GM06990 (cell line): ENCODE measurements around the gene ZFAND3.
A peak's percentile ranks its signal among the peaks of the same experiment; 100 is the strongest.

Experiments used
- DNase-seq: peaks from one replicate; pipeline ENCODE4 v3.0.0-alpha.2; 2011; ENCODE audit not compliant: insufficient read length; ENCODE audit errors: extremely low read depth
- H3K27me3 ChIP-seq: replicated peaks from 2 replicates; pipeline ENCODE4 v1.6.0; 2011; ENCODE audit warnings: low read length; ENCODE audit not compliant: control insufficient read depth, insufficient read depth
- H3K36me3 ChIP-seq: 2 replicates; pipeline ENCODE4 v1.5.1; 2011; ENCODE audit warnings: low read length; ENCODE audit not compliant: control insufficient read depth, insufficient read depth
- H3K4me3 ChIP-seq: replicated peaks from 2 replicates; pipeline ENCODE4 v1.5.1; 2011; ENCODE audit warnings: low read depth, mild to moderate bottlenecking, control low read depth, low read length
- CTCF ChIP-seq: IDR thresholded peaks from 2 replicates; pipeline ENCODE4 v1.5.1; 2011; ENCODE audit warnings: low read length, control low read depth, mild to moderate bottlenecking, inconsistent platforms; ENCODE audit not compliant: insufficient read depth, poor library complexity, severe bottlenecking

ZFAND3 gene

GRCh38 chr6:37785002-37785662, 34.4 kb upstream of the ZFAND3 start:
- Histone ChIP-seq H3K4me3 (no peak overlapping the region), H3K27me3 (no peaks in the 10 kb centered on the region), H3K36me3 (no peaks in the 10 kb centered on the region)
- DNase-seq: no peak
- no peak for TF ChIP-seq CTCF

- no peaks in the 10 kb centered on the region for H3K36me3 ChIP-seq
- no peaks in the 10 kb centered on the region for H3K27me3 ChIP-seq
- H3K4me3 ChIP-seq: no peak overlapping the region
- DNase-seq: no peak
- no peak for TF ChIP-seq CTCF
Measured at GRCh38 chr6:37785663-37786270, 33.8 kb upstream of the ZFAND3 start.

- no peak for DNase-seq
- TF ChIP-seq CTCF: no peak
- H3K27me3 ChIP-seq: no peaks in the 10 kb centered on the region
- H3K36me3 ChIP-seq: no peaks in the 10 kb centered on the region
- no peak overlapping the region for H3K4me3 ChIP-seq
Measured at GRCh38 chr6:37787216-37787615, 32.3 kb upstream of the ZFAND3 start.

- DNase-seq: no peak
- H3K4me3 ChIP-seq: no peak overlapping the region
- no peaks in the 10 kb centered on the region for H3K27me3 ChIP-seq
- TF ChIP-seq CTCF: no peak
- H3K36me3 ChIP-seq: no peaks in the 10 kb centered on the region
Measured at GRCh38 chr6:37788259-37788658, 31.3 kb upstream of the ZFAND3 start.

- TF ChIP-seq CTCF: peak; percentile 94
- H3K36me3 ChIP-seq: no peaks in the 10 kb centered on the region
- H3K4me3 ChIP-seq: no peak overlapping the region
- H3K27me3 ChIP-seq: no peaks in the 10 kb centered on the region
- peak; percentile 74 for DNase-seq
Measured at GRCh38 chr6:37791156-37791919, 28.2 kb upstream of the ZFAND3 start.
